Endodermal cell (in vitro differentiated cells): ENCODE measurements around the gene DOCK9. TPM values are rescaled to one million over a fixed set of nuclear protein-coding genes. Genes with fewer than 3 reads are reported as not detected.

Experiments used
- DNase-seq: peaks from one replicate; pipeline ENCODE4 v3.0.0-alpha.2; 2017
- H3K27ac ChIP-seq: 2 replicates; pipeline ENCODE4 v1.5.1; 2013; ENCODE audit warnings: mild to moderate bottlenecking, low read depth, low read length, moderate library complexity
- H3K27me3 ChIP-seq: 2 replicates; pipeline ENCODE4 v1.6.1; 2013; ENCODE audit warnings: mild to moderate bottlenecking, low read length, moderate library complexity; ENCODE audit not compliant: insufficient read depth, control insufficient read depth, poor library complexity, severe bottlenecking
- H3K36me3 ChIP-seq: 2 replicates; pipeline ENCODE4 v1.7.0; 2013; ENCODE audit warnings: mild to moderate bottlenecking, low read length, moderate library complexity; ENCODE audit not compliant: control insufficient read depth, insufficient read depth
- H3K4me1 ChIP-seq: one replicate; pipeline ENCODE4 v1.7.0; 2013; ENCODE audit warnings: low read length; ENCODE audit not compliant: control insufficient read depth, insufficient read depth
- H3K4me3 ChIP-seq: 2 replicates; pipeline ENCODE4 v1.5.1; 2013; ENCODE audit warnings: mild to moderate bottlenecking, low read length, moderate library complexity
- H3K9ac ChIP-seq: 2 replicates; pipeline ENCODE4 v1.6.1; 2013; ENCODE audit warnings: mild to moderate bottlenecking, low read length, moderate library complexity; ENCODE audit not compliant: poor library complexity, severe bottlenecking; ENCODE audit errors: extremely low read depth
- H3K9me3 ChIP-seq: 2 replicates; pipeline ENCODE4 v1.6.1; 2013; ENCODE audit warnings: mild to moderate bottlenecking, low read length, moderate library complexity; ENCODE audit not compliant: control insufficient read depth
- H3K27ac Mint-ChIP-seq: 2 replicates; pipeline ENCODE4 v1.8.0; 2020; ENCODE audit warnings: mixed read lengths
- H3K27me3 Mint-ChIP-seq: 2 replicates; pipeline ENCODE4 v1.8.0; 2021; ENCODE audit warnings: mild to moderate bottlenecking, mixed read lengths; ENCODE audit not compliant: insufficient read depth
- H3K36me3 Mint-ChIP-seq: 2 replicates; pipeline ENCODE4 v1.8.0; 2020; ENCODE audit warnings: low read depth, mixed read lengths
- H3K4me1 Mint-ChIP-seq: 2 replicates; pipeline ENCODE4 v1.8.0; 2020; ENCODE audit warnings: mixed read lengths
- H3K4me3 Mint-ChIP-seq: 2 replicates; pipeline ENCODE4 v1.8.0; 2020; ENCODE audit warnings: mild to moderate bottlenecking, moderate library complexity, mixed read lengths
- H3K9me3 Mint-ChIP-seq: 2 replicates; pipeline ENCODE4 v1.8.0; 2020; ENCODE audit warnings: mild to moderate bottlenecking, mixed read lengths
- CTCF ChIP-seq: fragments of 200-600 bp; sonication (generic); conservative IDR thresholded peaks from 2 replicates; pipeline ENCODE4 v1.5.0; 2021; ENCODE audit warnings: antibody characterized with exemption, mild to moderate bottlenecking
- WGBS, 2 experiments: methylation state at CpG; one replicate each; pipeline versions ENCODE4 v1.1.5 to v1.1.7; 2013; ENCODE audit warnings: missing lambda C conversion rate in 2 of 2, mixed read lengths in 1 of 2; ENCODE audit not compliant: insufficient coverage in 1 of 2, insufficient read length in 1 of 2; 5-methylcytosine and 5-hydroxymethylcytosine counted together
- total RNA-seq, 2 donors: library from RNA; stranded (reverse); fragmentation: NEBNext Ultra II Directional in 1 of 2; extraction: Animal tissue kit (Norgen Biotek cat#: 25700) in 1 of 2; gene quantifications; 2 replicates in 1 of 2; 3 replicates in 1 of 2; pipeline ENCODE4 v1.2.1, GENCODE V29; 2021

Gene DOCK9
- total RNA-seq, 2 donors from 2014 or later: 15.6 to 22.5 TPM

- no peaks in the 10 kb centered on the region for H3K4me1 ChIP-seq
- peaks cover 4% of the 10 kb centered on the region for H3K27me3 Mint-ChIP-seq
- H3K27ac ChIP-seq: no peak overlapping the region
- H3K36me3 ChIP-seq: no peaks in the 10 kb centered on the region
- TF ChIP-seq CTCF: no peak
- H3K9ac ChIP-seq: no peak overlapping the region
- H3K9me3 Mint-ChIP-seq: no peaks in the 10 kb centered on the region
- no peaks in the 10 kb centered on the region for H3K36me3 Mint-ChIP-seq
- peaks cover 8% of the 10 kb centered on the region for H3K27me3 ChIP-seq
- WGBS, 2 experiments: 85 to 90% methylated on average over 4 to 7 of the region's 7 CpGs
- H3K4me3 ChIP-seq: no peak overlapping the region
- no peak overlapping the region for H3K27ac Mint-ChIP-seq
- no peaks in the 10 kb centered on the region for H3K4me1 Mint-ChIP-seq
- DNase-seq: no peak
- no peak overlapping the region for H3K4me3 Mint-ChIP-seq
- H3K9me3 ChIP-seq: no peaks in the 10 kb centered on the region
Measured at GRCh38 chr13:98781905-98782304, 196.0 kb downstream of the DOCK9 start.

- Mint-ChIP-seq H3K4me1 (no peaks in the 10 kb centered on the region), H3K27me3 (peaks cover under 1% of the 10 kb centered on the region), H3K9me3 (no peaks in the 10 kb centered on the region), H3K4me3 (no peak overlapping the region), H3K27ac (no peak overlapping the region), H3K36me3 (no peaks in the 10 kb centered on the region)
- Histone ChIP-seq H3K4me3 (no peak overlapping the region), H3K4me1 (no peaks in the 10 kb centered on the region), H3K27ac (no peak overlapping the region), H3K36me3 (no peaks in the 10 kb centered on the region), H3K27me3 (peaks cover 4% of the 10 kb centered on the region), H3K9me3 (no peaks in the 10 kb centered on the region), H3K9ac (no peak overlapping the region)
- WGBS, 2 experiments: 88 to 97% methylated on average over 9 to 11 of the region's 11 CpGs
- no peak for DNase-seq
- no peak for TF ChIP-seq CTCF
Measured at GRCh38 chr13:98781470-98781869, 196.4 kb downstream of the DOCK9 start.

GRCh38 chr13:98781045-98781444, 196.8 kb downstream of the DOCK9 start:
- WGBS, 2 experiments: 93 to 97% methylated on average over 11 of the region's 11 CpGs

More at GRCh38 chr13:98781045-98781444, 196.8 kb downstream of the DOCK9 start:
- Histone ChIP-seq H3K36me3 (no peaks in the 10 kb centered on the region), H3K27ac (no peak overlapping the region), H3K27me3 (no peaks in the 10 kb centered on the region), H3K9ac (no peak overlapping the region), H3K9me3 (no peaks in the 10 kb centered on the region), H3K4me3 (no peak overlapping the region), H3K4me1 (no peaks in the 10 kb centered on the region)
- DNase-seq: no peak
- H3K4me3 Mint-ChIP-seq: no peak overlapping the region
- no peak for TF ChIP-seq CTCF
- H3K27ac Mint-ChIP-seq: no peak overlapping the region
- H3K27me3 Mint-ChIP-seq: no peaks in the 10 kb centered on the region
- H3K9me3 Mint-ChIP-seq: no peaks in the 10 kb centered on the region
- no peaks in the 10 kb centered on the region for H3K4me1 Mint-ChIP-seq
- no peaks in the 10 kb centered on the region for H3K36me3 Mint-ChIP-seq
